Activated T-cell treated with anti-CD3 and anti-CD28 coated beads, Interleukin-2, amount 50 U/mL, for 72 hours (primary cell): ENCODE measurements around the gene LHFPL6. TPM values are rescaled to one million over a fixed set of nuclear protein-coding genes. Genes with fewer than 3 reads are reported as not detected.

ENCODE experiments used
- ATAC-seq, 2 donors: fragments of 150-1000 bp; cut with Tn5 transposase; replicated peaks in 1 of 2; 2 replicates each; pipeline ENCODE4 v1.10.0; 2021; ENCODE audit warnings: moderate library complexity in 2 of 2, mild to moderate bottlenecking in 1 of 2
- DNase-seq, 2 donors: peaks; one replicate each; pipeline ENCODE4 v3.0.0; 2021 to 2022; ENCODE audit warnings: mixed read lengths in 1 of 2
- H3K27ac Mint-ChIP-seq: one replicate; pipeline ENCODE4 v1.8.0; 2022; ENCODE audit warnings: mild to moderate bottlenecking, moderate library complexity, mixed read lengths
- H3K27me3 Mint-ChIP-seq: one replicate; pipeline ENCODE4 v1.8.0; 2022; ENCODE audit warnings: low read depth, mixed read lengths
- H3K36me3 Mint-ChIP-seq, 2 donors: one replicate each; pipeline ENCODE4 v1.8.0; 2022; ENCODE audit warnings: mixed read lengths in 2 of 2, mild to moderate bottlenecking in 1 of 2; ENCODE audit not compliant: insufficient read depth in 2 of 2
- H3K4me1 Mint-ChIP-seq: one replicate; pipeline ENCODE4 v1.8.0; 2022; ENCODE audit warnings: low read depth, mixed read lengths
- H3K4me3 Mint-ChIP-seq, 2 donors: one replicate each; pipeline ENCODE4 v1.8.0; 2022; ENCODE audit warnings: mild to moderate bottlenecking in 2 of 2, mixed read lengths in 2 of 2, moderate library complexity in 2 of 2
- H3K9me3 Mint-ChIP-seq, 2 donors: one replicate each; pipeline ENCODE4 v1.8.0; 2022; ENCODE audit warnings: mixed read lengths in 2 of 2
- total RNA-seq, 2 donors: library from RNA; stranded (reverse); gene quantifications; one replicate each; pipeline ENCODE4 v1.2.3, GENCODE V29; 2022

Gene LHFPL6
- total RNA-seq, 2 donors from 2014 or later = 1.7 to 2.5 TPM

GRCh38 chr13:39510316-39510695 lies 92.7 kb downstream of the LHFPL6 start:
- Mint-ChIP-seq H3K36me3 (no peaks in the 10 kb centered on the region), H3K9me3 (no peaks in the 10 kb centered on the region), H3K4me3 (no peak overlapping the region), H3K27me3 (peaks cover 13% of the 10 kb centered on the region), H3K4me1 (no peaks in the 10 kb centered on the region), H3K27ac (no peak overlapping the region)
- no peak for DNase-seq
- no peak for ATAC-seq

DNA sequence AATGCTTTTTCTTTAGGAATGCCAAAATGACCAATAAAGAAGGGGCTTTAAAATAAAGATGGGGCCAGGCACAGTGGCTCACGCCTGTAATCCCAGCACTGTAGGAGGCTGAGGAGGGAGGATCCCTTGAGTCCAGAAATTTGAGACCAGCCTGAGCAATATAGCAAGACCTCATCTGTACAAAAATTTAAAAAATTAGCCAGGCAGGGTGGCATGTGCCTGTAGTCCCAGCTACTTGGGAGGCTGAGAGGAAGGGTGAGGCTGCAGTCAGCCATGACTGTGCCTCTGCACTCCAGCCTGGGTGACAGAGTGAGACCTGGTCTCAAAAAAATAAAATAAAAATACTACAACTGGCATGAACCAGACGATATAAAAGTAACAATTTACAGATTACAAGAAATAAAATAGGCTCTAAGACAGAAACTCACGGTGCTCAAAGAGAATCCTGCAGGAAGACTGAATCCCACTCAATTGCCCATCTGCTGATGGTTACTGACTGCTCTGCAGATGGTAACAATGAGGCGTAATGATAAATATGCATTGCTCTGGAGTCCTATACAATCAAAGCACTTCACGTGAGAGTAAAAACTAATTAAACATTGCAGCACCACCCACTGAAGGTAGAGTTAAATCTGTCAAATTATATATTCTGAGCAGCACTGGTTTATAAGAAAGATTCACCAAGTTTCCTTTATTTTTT lies 93.2 kb downstream of the LHFPL6 start:
- H3K9me3 Mint-ChIP-seq = no peaks in the 10 kb centered on the region
- no peak overlapping the region for H3K27ac Mint-ChIP-seq
- H3K4me1 Mint-ChIP-seq = no peaks in the 10 kb centered on the region
- ATAC-seq = no peak
- peaks cover 13% of the 10 kb centered on the region for H3K27me3 Mint-ChIP-seq
- H3K4me3 Mint-ChIP-seq = no peak overlapping the region
- no peaks in the 10 kb centered on the region for H3K36me3 Mint-ChIP-seq
- DNase-seq = no peak

- ATAC-seq (no peak), DNase-seq (no peak)
- H3K4me1 Mint-ChIP-seq = no peaks in the 10 kb centered on the region
- peaks cover 1% of the 10 kb centered on the region for H3K27me3 Mint-ChIP-seq
- no peak overlapping the region for H3K4me3 Mint-ChIP-seq
- H3K9me3 Mint-ChIP-seq = no peaks in the 10 kb centered on the region
- H3K36me3 Mint-ChIP-seq = no peaks in the 10 kb centered on the region
- H3K27ac Mint-ChIP-seq = no peak overlapping the region
Observed at GRCh38 chr13:39506559-39507390, 96.2 kb downstream of the LHFPL6 start.

DNA sequence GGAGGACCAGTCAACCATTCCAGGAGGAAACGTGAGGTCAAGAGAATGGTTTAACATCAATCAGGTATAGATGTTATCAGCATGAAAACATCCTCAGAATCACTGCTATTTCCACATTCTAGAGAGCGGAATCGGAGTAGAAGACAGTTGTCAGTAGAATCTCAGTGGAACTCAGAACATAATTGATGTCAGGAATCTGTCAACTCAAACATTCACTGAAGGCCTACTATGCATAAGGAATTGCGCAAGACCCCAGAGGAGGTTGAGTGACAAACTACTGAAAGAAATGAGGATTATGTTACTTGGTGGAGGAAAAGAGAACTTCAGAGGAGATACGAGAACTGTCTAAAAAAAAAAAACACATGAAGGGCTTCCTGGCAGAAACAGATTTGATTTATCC lies 97.8 kb downstream of the LHFPL6 start:
- ATAC-seq (no peak), DNase-seq (no peak)
- no peaks in the 10 kb centered on the region for H3K27me3 Mint-ChIP-seq
- no peaks in the 10 kb centered on the region for H3K9me3 Mint-ChIP-seq
- H3K27ac Mint-ChIP-seq = no peak overlapping the region
- H3K36me3 Mint-ChIP-seq = no peaks in the 10 kb centered on the region
- no peak overlapping the region for H3K4me3 Mint-ChIP-seq
- H3K4me1 Mint-ChIP-seq = no peaks in the 10 kb centered on the region

DNA sequence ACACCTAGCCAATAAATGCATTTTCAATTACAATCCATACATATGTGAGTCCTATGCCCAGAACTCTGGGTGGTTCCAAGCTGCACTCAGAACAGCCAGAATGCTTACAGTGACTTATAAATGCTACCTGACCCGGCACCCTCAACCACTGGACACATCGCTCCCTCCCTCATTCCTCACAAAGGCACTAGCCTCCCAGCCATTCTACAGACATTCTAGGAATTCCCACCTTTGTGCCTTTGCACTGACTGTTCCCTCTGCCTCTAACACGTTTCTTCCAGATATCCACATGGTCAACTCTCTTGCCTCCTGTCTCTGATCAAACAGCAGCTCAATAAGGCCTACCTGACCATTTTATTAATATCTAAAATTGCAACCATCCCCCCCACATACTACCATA lies 99.9 kb downstream of the LHFPL6 start:
- Mint-ChIP-seq H3K27me3 (peaks cover 14% of the 10 kb centered on the region), H3K4me1 (no peaks in the 10 kb centered on the region), H3K36me3 (no peaks in the 10 kb centered on the region), H3K27ac (no peak overlapping the region), H3K9me3 (no peaks in the 10 kb centered on the region), H3K4me3 (no peak overlapping the region)
- no peak for DNase-seq
- no peak for ATAC-seq

- Mint-ChIP-seq H3K4me3 (no peak overlapping the region), H3K27ac (no peak overlapping the region), H3K9me3 (no peaks in the 10 kb centered on the region), H3K4me1 (no peaks in the 10 kb centered on the region), H3K36me3 (no peaks in the 10 kb centered on the region), H3K27me3 (peaks cover 18% of the 10 kb centered on the region)
- DNase-seq = no peak
- no peak for ATAC-seq
Observed at GRCh38 chr13:39501702-39502324, 101.2 kb downstream of the LHFPL6 start.

- DNase-seq (no peak), ATAC-seq (no peak)
- Mint-ChIP-seq H3K9me3 (no peaks in the 10 kb centered on the region), H3K4me1 (no peaks in the 10 kb centered on the region), H3K4me3 (no peak overlapping the region), H3K27ac (no peak overlapping the region), H3K36me3 (no peaks in the 10 kb centered on the region), H3K27me3 (peaks cover 18% of the 10 kb centered on the region)
Observed at GRCh38 chr13:39499604-39500003, 103.4 kb downstream of the LHFPL6 start.

GRCh38 chr13:39498471-39499114 lies 104.4 kb downstream of the LHFPL6 start:
- Mint-ChIP-seq H3K4me1 (no peaks in the 10 kb centered on the region), H3K27ac (no peak overlapping the region), H3K27me3 (peaks cover 18% of the 10 kb centered on the region), H3K9me3 (no peaks in the 10 kb centered on the region), H3K4me3 (no peak overlapping the region), H3K36me3 (no peaks in the 10 kb centered on the region)
- no peak for DNase-seq
- no peak for ATAC-seq

GRCh38 chr13:39496506-39496905 lies 106.5 kb downstream of the LHFPL6 start:
- Mint-ChIP-seq H3K27ac (no peak overlapping the region), H3K4me1 (no peaks in the 10 kb centered on the region), H3K36me3 (no peaks in the 10 kb centered on the region), H3K27me3 (peaks cover 18% of the 10 kb centered on the region), H3K4me3 (no peak overlapping the region), H3K9me3 (no peaks in the 10 kb centered on the region)
- no peak for ATAC-seq
- no peak for DNase-seq

DNA sequence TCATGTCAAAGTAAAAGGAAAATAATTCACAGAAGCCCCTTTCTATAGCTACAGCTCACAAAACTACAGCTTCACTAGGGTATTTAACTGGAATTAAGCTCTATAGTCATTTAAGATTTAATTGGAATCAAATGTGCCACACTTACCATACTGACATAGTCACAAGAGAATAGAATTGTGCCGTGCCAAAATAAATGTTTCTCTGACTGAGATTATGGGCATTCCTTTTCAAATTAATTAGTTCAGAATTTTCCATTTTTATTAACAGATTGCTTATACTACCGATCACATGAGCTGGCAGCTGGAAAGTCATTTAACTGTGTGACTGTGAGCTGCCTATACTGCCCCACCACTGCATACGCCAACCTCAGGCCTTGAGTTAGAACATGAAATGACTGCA lies 108.4 kb downstream of the LHFPL6 start:
- Mint-ChIP-seq H3K9me3 (no peaks in the 10 kb centered on the region), H3K4me1 (no peaks in the 10 kb centered on the region), H3K27me3 (peaks cover 25% of the 10 kb centered on the region), H3K4me3 (no peak overlapping the region), H3K27ac (no peak overlapping the region), H3K36me3 (no peaks in the 10 kb centered on the region)
- no peak for ATAC-seq
- no peak for DNase-seq

- no peak overlapping the region for H3K4me3 Mint-ChIP-seq
- no peaks in the 10 kb centered on the region for H3K4me1 Mint-ChIP-seq
- H3K27ac Mint-ChIP-seq = no peak overlapping the region
- H3K27me3 Mint-ChIP-seq = peaks cover 21% of the 10 kb centered on the region
- DNase-seq (no peak), ATAC-seq (no peak)
- H3K9me3 Mint-ChIP-seq = no peaks in the 10 kb centered on the region
- H3K36me3 Mint-ChIP-seq = no peaks in the 10 kb centered on the region
Observed at GRCh38 chr13:39494006-39494405, 109.0 kb downstream of the LHFPL6 start.

- Mint-ChIP-seq H3K4me3 (no peak overlapping the region), H3K9me3 (no peaks in the 10 kb centered on the region), H3K27ac (no peak overlapping the region), H3K36me3 (no peaks in the 10 kb centered on the region), H3K27me3 (peaks cover 7% of the 10 kb centered on the region), H3K4me1 (no peaks in the 10 kb centered on the region)
- DNase-seq (no peak), ATAC-seq (no peak)
Observed at GRCh38 chr13:39490136-39490535, 112.9 kb downstream of the LHFPL6 start.

- Mint-ChIP-seq H3K27ac (no peak overlapping the region), H3K4me1 (no peaks in the 10 kb centered on the region), H3K27me3 (peaks cover 17% of the 10 kb centered on the region), H3K4me3 (no peak overlapping the region), H3K36me3 (no peaks in the 10 kb centered on the region), H3K9me3 (no peaks in the 10 kb centered on the region)
- no peak for DNase-seq
- ATAC-seq = no peak
Observed at GRCh38 chr13:39486758-39487157, 116.2 kb downstream of the LHFPL6 start.
